ENCODE results near the gene GRIP2. TPM values are rescaled to one million over a fixed set of nuclear protein-coding genes. Genes with fewer than 3 reads are reported as not detected.

Gene GRIP2
- total RNA-seq, 2 donors from 2014 or later = 0.47 to 0.53 TPM

GRCh38 chr3:14522768-14523167, 17.4 kb downstream of the GRIP2 start:
- Histone ChIP-seq H3K4me1 (no peaks in the 10 kb centered on the region), H3K9me3 (no peaks in the 10 kb centered on the region), H3K27me3 (no peaks in the 10 kb centered on the region), H3K27ac (no peak overlapping the region), H3K36me3 (no peaks in the 10 kb centered on the region), H3K9ac (ENCODE audit: low read depth in 2 of 2, low read length in 2 of 2) (no peak overlapping the region), H3K4me3 (no peak overlapping the region)
- no peak for TF ChIP-seq CTCF (IDR thresholded peaks at IDR 0.05)
- intact Hi-C loops (cut with DNase I) = no loop called here
- no peak for DNase-seq

GRCh38 chr3:14522129-14522691, 17.9 kb downstream of the GRIP2 start:
- no peak for DNase-seq
- TF ChIP-seq CTCF (IDR thresholded peaks at IDR 0.05) = no peak
- Histone ChIP-seq H3K4me3 (no peak overlapping the region), H3K9ac (ENCODE audit: low read depth in 2 of 2, low read length in 2 of 2) (no peak overlapping the region), H3K27ac (no peak overlapping the region), H3K27me3 (no peaks in the 10 kb centered on the region), H3K9me3 (no peaks in the 10 kb centered on the region), H3K36me3 (no peaks in the 10 kb centered on the region), H3K4me1 (no peaks in the 10 kb centered on the region)
- intact Hi-C loops (cut with DNase I) = no loop called here

GRCh38 chr3:14521611-14522010, 18.5 kb downstream of the GRIP2 start:
- Histone ChIP-seq H3K4me1 (no peaks in the 10 kb centered on the region), H3K36me3 (no peaks in the 10 kb centered on the region), H3K27me3 (no peaks in the 10 kb centered on the region), H3K27ac (no peak overlapping the region), H3K4me3 (no peak overlapping the region), H3K9me3 (no peaks in the 10 kb centered on the region), H3K9ac (ENCODE audit: low read depth in 2 of 2, low read length in 2 of 2) (no peak overlapping the region)
- intact Hi-C loops (cut with DNase I) = no loop called here
- no peak for DNase-seq
- TF ChIP-seq CTCF (IDR thresholded peaks at IDR 0.05) = no peak

- no peak overlapping the region for H3K4me3 ChIP-seq
- no peak for DNase-seq
- intact Hi-C loops (cut with DNase I) = no loop called here
These were observed 19.2 kb downstream of the GRIP2 start for GRCh38 chr3:14520967-14521366.

GRCh38 chr3:14520149-14520548, 20.0 kb downstream of the GRIP2 start:
- no peak overlapping the region for H3K9ac ChIP-seq (ENCODE audit: low read depth in 2 of 2, low read length in 2 of 2)
- intact Hi-C loops (cut with DNase I) = no loop called here
- H3K27ac ChIP-seq = no peak overlapping the region
- DNase-seq = no peak
- H3K4me1 ChIP-seq = no peaks in the 10 kb centered on the region
- no peaks in the 10 kb centered on the region for H3K9me3 ChIP-seq
- H3K27me3 ChIP-seq = no peaks in the 10 kb centered on the region
- no peak overlapping the region for H3K4me3 ChIP-seq
- no peak for TF ChIP-seq CTCF (IDR thresholded peaks at IDR 0.05)
- no peaks in the 10 kb centered on the region for H3K36me3 ChIP-seq

More at GRCh38 chr3:14520967-14521366, 19.2 kb downstream of the GRIP2 start:
- no peak overlapping the region for H3K27ac ChIP-seq
- no peaks in the 10 kb centered on the region for H3K4me1 ChIP-seq
- H3K36me3 ChIP-seq = no peaks in the 10 kb centered on the region
- no peak overlapping the region for H3K9ac ChIP-seq (ENCODE audit: low read depth in 2 of 2, low read length in 2 of 2)
- H3K27me3 ChIP-seq = no peaks in the 10 kb centered on the region
- TF ChIP-seq CTCF (IDR thresholded peaks at IDR 0.05) = no peak
- no peaks in the 10 kb centered on the region for H3K9me3 ChIP-seq
